ENCODE measurements around the gene TALDO1. TPM values are rescaled to one million over a fixed set of nuclear protein-coding genes. Genes with fewer than 3 reads are reported as not detected.

Gene TALDO1
- total and polyA plus RNA-seq, 10 of the 15 experiments (the other 5 are each of a cell fraction or from before 2014, with no cell fraction given), result 121 to 302 (median 182) TPM

- in situ Hi-C loops (cut with MboI), result loop anchor here (5.0 kb wide), 1 partner anchor 157 kb away; no protein-coding TSS in a partner anchor
- CTCF ChIA-PET, result no interaction called here
- Histone ChIP-seq H3K9ac (ENCODE audit: control insufficient read depth, insufficient read depth, low read length) (no peak overlapping the region), H4K20me1 (ENCODE audit: control insufficient read depth, insufficient read depth) (no peaks in the 10 kb centered on the region), H2AFZ (ENCODE audit: control insufficient read depth, low read depth, low read length) (no peak overlapping the region), H3K4me3 (no peak overlapping the region), H3K4me2 (ENCODE audit: control insufficient read depth, insufficient read depth) (no peak overlapping the region), H3K9me3 (replicated peaks; ENCODE audit: control insufficient read depth, insufficient read depth, low read length) (no peaks in the 10 kb centered on the region; the same call in 2 of the 3 replicates), H3K36me3 (ENCODE audit: control insufficient read depth in 2 of 2, insufficient read depth in 2 of 2, low read length in 1 of 2) (no peaks in the 10 kb centered on the region), H3K27ac (ENCODE audit: control insufficient read depth, insufficient read depth) (no peak overlapping the region), H3K4me1 (ENCODE audit: control insufficient read depth, insufficient read depth, low read length) (no peaks in the 10 kb centered on the region), H3K27me3 (replicated peaks in 1 of 2; ENCODE audit: control insufficient read depth in 2 of 2, insufficient read depth in 2 of 2, low read length in 1 of 2) (no peaks in the 10 kb centered on the region), H3K79me2 (ENCODE audit: control insufficient read depth, insufficient read depth, low read length) (no peaks in the 10 kb centered on the region)
- SMC1A ChIA-PET (ENCODE audit: uncharacterized antibody, unreplicated experiment), result no interaction called here
- RAD21 ChIA-PET (ENCODE audit: unreplicated experiment), result no interaction called here
- WGBS (ENCODE audit: insufficient coverage, insufficient replicate concordance, low lambda C conversion rate, missing lambda C conversion rate), result 80% methylated on average over 6 of the region's 6 CpGs
- ATAC-seq (no peak), DNase-seq (ENCODE audit: low read depth, low spot score) (no peak), FAIRE-seq (no peak)
- intact Hi-C loops (cut with micrococcal nuclease; ENCODE audit: unreplicated experiment), result no loop called here
- BruUV-seq (replicated peaks), result no TSS peak
- POLR2A ChIA-PET, result no interaction called here
- TF ChIP-seq, protein P1, sequence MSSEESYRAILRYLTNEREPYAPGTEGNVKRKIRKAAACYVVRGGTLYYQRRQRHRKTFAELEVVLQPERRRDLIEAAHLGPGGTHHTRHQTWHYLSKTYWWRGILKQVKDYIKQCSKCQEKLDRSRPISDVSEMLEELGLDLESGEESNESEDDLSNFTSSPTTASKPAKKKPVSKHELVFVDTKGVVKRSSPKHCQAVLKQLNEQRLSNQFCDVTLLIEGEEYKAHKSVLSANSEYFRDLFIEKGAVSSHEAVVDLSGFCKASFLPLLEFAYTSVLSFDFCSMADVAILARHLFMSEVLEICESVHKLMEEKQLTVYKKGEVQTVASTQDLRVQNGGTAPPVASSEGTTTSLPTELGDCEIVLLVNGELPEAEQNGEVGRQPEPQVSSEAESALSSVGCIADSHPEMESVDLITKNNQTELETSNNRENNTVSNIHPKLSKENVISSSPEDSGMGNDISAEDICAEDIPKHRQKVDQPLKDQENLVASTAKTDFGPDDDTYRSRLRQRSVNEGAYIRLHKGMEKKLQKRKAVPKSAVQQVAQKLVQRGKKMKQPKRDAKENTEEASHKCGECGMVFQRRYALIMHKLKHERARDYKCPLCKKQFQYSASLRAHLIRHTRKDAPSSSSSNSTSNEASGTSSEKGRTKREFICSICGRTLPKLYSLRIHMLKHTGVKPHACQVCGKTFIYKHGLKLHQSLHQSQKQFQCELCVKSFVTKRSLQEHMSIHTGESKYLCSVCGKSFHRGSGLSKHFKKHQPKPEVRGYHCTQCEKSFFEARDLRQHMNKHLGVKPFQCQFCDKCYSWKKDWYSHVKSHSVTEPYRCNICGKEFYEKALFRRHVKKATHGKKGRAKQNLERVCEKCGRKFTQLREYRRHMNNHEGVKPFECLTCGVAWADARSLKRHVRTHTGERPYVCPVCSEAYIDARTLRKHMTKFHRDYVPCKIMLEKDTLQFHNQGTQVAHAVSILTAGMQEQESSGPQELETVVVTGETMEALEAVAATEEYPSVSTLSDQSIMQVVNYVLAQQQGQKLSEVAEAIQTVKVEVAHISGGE (CRISPR knock-in tag; IDR thresholded peaks at IDR 0.05), result no peak
- no peak for TF ChIP-seq STAT3 (IDR thresholded peaks at IDR 0.05; ENCODE audit: low read depth, low read length)
- no peak for TF ChIP-seq ELK1 (IDR thresholded peaks at IDR 0.05; ENCODE audit: low read depth, low read length)
- TF ChIP-seq, protein P2, sequence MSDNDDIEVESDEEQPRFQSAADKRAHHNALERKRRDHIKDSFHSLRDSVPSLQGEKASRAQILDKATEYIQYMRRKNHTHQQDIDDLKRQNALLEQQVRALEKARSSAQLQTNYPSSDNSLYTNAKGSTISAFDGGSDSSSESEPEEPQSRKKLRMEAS (IDR thresholded peaks at IDR 0.05; ENCODE audit: low read depth, low read length), result no peak
- TF ChIP-seq STAT1 (conservative IDR thresholded peaks at IDR 0.05), result no peak
- no peak for TF ChIP-seq YBX1 (IDR thresholded peaks at IDR 0.05)
- no peak for TF ChIP-seq ATF7 (IDR thresholded peaks at IDR 0.05; ENCODE audit: low read depth)
- TF ChIP-seq PAX8 (IDR thresholded peaks at IDR 0.05), result no peak
- TF ChIP-seq, protein P3, sequence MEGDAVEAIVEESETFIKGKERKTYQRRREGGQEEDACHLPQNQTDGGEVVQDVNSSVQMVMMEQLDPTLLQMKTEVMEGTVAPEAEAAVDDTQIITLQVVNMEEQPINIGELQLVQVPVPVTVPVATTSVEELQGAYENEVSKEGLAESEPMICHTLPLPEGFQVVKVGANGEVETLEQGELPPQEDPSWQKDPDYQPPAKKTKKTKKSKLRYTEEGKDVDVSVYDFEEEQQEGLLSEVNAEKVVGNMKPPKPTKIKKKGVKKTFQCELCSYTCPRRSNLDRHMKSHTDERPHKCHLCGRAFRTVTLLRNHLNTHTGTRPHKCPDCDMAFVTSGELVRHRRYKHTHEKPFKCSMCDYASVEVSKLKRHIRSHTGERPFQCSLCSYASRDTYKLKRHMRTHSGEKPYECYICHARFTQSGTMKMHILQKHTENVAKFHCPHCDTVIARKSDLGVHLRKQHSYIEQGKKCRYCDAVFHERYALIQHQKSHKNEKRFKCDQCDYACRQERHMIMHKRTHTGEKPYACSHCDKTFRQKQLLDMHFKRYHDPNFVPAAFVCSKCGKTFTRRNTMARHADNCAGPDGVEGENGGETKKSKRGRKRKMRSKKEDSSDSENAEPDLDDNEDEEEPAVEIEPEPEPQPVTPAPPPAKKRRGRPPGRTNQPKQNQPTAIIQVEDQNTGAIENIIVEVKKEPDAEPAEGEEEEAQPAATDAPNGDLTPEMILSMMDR (IDR thresholded peaks at IDR 0.05 in 2 of 3, conservative IDR thresholded peaks at IDR 0.05 in 1 of 3; ENCODE audit: control insufficient read depth in 2 of 3, extremely low read depth in 1 of 3, insufficient read depth in 1 of 3, low read depth in 3 of 3, low read length in 3 of 3), result no peak
- no peak for TF ChIP-seq NKRF (conservative IDR thresholded peaks at IDR 0.05)
- TF ChIP-seq, protein P4, sequence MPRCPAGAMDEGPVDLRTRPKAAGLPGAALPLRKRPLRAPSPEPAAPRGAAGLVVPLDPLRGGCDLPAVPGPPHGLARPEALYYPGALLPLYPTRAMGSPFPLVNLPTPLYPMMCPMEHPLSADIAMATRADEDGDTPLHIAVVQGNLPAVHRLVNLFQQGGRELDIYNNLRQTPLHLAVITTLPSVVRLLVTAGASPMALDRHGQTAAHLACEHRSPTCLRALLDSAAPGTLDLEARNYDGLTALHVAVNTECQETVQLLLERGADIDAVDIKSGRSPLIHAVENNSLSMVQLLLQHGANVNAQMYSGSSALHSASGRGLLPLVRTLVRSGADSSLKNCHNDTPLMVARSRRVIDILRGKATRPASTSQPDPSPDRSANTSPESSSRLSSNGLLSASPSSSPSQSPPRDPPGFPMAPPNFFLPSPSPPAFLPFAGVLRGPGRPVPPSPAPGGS (IDR thresholded peaks at IDR 0.05; ENCODE audit: borderline replicate concordance, insufficient read depth, low read depth, low read length, poor library complexity, severe bottlenecking), result no peak
- TF ChIP-seq ZZZ3 (IDR thresholded peaks at IDR 0.05; ENCODE audit: control insufficient read depth, insufficient read length, low read depth), result no peak
- no peak for TF ChIP-seq KAT2A (conservative IDR thresholded peaks at IDR 0.05; ENCODE audit: control insufficient read depth, low read depth, low read length)
- TF ChIP-seq SIX5 (IDR thresholded peaks at IDR 0.05; ENCODE audit: low read depth, low read length, severe bottlenecking), result no peak
These were observed 32.8 kb upstream of the TALDO1 start for GRCh38 chr11:714436-714835.

All from GM12878 (cell line).